Epithelial cell of proximal tubule (primary cell): ENCODE measurements around the gene MOGAT2. TPM values are rescaled to one million over a fixed set of nuclear protein-coding genes. Genes with fewer than 3 reads are reported as not detected.

Experiments
- DNase-seq: peaks from one replicate; pipeline ENCODE4 v3.0.0-alpha.2; 2011; ENCODE audit warnings: low read depth
- H3K4me3 ChIP-seq: 2 replicates; pipeline ENCODE4 v1.5.1; 2011; ENCODE audit warnings: low read depth, mild to moderate bottlenecking, low read length
- CTCF ChIP-seq: conservative IDR thresholded peaks from 2 replicates; pipeline ENCODE4 v1.5.1; 2012; ENCODE audit warnings: low read depth, mild to moderate bottlenecking, low read length
- total RNA-seq: library from RNA; depleted of rRNA; stranded (reverse); fragments of >200 nt; gene quantifications from 2 replicates; pipeline ENCODE4 v1.2.3, GENCODE V29; 2015

The MOGAT2 gene
- total RNA-seq, 1 donor from 2014 or later = not detected

- no peak for TF ChIP-seq CTCF
- no peak overlapping the region for H3K4me3 ChIP-seq
- no peak for DNase-seq
Observed at GRCh38 chr11:75760243-75760642, 42.6 kb downstream of the MOGAT2 start.

GRCh38 chr11:75760710-75761493 lies 43.3 kb downstream of the MOGAT2 start:
- no peak overlapping the region for H3K4me3 ChIP-seq
- DNase-seq = peak; percentile 39
- TF ChIP-seq CTCF = no peak

- DNase-seq = no peak
- no peak overlapping the region for H3K4me3 ChIP-seq
- TF ChIP-seq CTCF = no peak
Observed at GRCh38 chr11:75762158-75762557, 44.5 kb downstream of the MOGAT2 start.

- DNase-seq = no peak
- TF ChIP-seq CTCF = no peak
- no peak overlapping the region for H3K4me3 ChIP-seq
Observed at GRCh38 chr11:75762885-75763284, 45.2 kb downstream of the MOGAT2 start.

- no peak overlapping the region for H3K4me3 ChIP-seq
- DNase-seq = no peak
- TF ChIP-seq CTCF = no peak
Observed at GRCh38 chr11:75763846-75764245, 46.2 kb downstream of the MOGAT2 start.

GRCh38 chr11:75765116-75765515 lies 47.5 kb downstream of the MOGAT2 start:
- no peak for DNase-seq
- no peak for TF ChIP-seq CTCF
- no peak overlapping the region for H3K4me3 ChIP-seq
